Activated naive CD4-positive, alpha-beta T cell treated with anti-CD3 and anti-CD28 coated beads, Interleukin-2, amount 50 U/mL, for 16 hours (primary cell): ENCODE results near the gene F13B.
"Not testable (repeated sequence)": the region's sequence is repeated elsewhere in the genome, so short reads cannot be mapped to it uniquely, and the experiment has no call there.

Source experiments
- DNase-seq: peaks from one replicate; pipeline ENCODE4 v3.0.0-alpha.2; 2020

Gene F13B

DNA sequence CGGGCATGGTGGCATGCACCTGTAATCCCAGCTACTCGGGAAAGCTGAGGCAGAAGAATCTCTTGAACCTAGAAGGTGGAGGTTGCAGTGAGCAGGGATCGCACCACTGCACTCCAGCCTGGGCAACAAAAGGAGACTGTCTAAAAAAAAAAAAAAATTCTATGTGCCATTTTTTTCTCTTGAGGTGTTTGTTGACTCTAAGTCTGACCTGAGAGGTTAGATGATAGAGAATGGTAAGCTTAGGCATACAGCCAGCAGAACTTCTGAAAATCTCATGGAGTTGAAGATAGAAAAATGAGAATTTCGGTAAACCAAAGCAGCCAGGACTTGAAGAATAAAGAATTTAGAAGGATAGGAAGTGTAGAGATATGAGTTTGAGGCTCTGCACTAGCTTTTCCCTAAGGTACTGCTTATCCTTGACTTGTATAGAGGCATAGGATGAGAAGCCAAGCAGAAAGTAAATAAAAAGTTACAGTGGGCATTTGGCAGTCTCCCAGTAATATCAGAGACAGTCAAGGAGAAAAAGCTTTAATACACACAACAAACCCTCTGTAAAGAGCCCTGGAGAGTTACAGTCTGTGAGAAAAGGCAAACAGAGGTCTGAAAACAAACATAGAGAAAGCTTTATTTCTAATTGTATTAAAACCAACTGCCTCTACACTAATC lies 24.3 kb downstream of the F13B start:
- DNase-seq: no peak

DNA sequence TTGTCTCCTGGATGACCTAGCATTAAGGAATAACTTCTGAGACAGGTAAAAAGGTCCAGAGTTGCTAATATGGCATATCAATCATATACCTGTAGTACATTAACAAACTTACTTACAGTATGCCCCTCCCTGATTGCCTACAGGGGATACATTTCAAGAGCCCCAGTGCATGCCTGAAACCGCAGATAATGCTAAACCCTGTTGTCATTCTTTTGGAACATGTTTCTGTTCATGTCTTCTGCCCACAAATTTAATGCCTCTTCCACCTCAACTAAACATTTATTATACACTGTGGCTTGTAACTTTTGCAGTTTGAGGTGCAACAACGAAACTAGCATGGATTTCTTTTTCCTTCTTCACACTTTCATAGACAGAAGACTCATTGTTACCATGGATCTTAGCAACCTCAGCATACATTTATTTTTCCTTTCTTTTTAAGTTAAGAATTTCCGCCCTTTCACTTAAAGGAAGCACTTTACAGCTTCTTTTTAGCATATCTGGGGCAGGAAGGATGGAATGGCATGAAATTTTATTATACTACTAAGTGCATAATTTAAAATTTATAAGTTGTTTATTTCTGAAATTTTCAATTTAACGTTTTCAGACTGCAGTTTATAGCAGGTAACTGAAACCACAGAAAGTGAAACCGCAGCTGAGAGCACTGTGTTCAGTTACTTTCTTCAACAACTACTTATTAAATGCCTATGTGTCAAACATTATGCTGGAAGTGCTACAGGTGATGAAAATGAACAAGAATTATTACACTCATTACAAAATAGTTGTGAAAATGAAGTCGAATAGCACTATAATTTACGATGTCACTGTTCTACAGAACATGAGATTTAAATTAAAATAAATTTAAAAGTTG lies 25.3 kb downstream of the F13B start:
- no peak for DNase-seq

DNA sequence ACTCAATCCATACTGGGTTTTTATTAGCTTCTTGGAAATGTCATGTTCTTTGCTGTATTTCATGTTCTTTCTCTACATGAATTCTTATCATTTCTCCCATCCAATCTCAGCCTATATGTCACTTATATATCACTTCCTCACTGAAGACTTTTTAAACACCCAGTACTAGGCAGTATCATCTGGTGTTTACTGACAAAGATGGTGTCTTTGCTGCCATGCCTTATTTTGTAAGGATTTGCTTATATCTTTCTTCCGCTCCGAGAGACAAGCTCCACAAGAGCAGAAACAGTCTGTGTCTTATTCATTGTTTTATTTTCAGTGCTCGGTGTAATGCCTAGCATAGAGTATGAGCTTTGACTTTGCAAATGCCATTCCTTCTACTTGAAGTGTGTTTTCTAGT lies 30.2 kb downstream of the F13B start:
- DNase-seq: no peak

- not testable (repeated sequence) for DNase-seq
Measured at GRCh38 chr1:197034631-197035339, 32.3 kb downstream of the F13B start.

DNA sequence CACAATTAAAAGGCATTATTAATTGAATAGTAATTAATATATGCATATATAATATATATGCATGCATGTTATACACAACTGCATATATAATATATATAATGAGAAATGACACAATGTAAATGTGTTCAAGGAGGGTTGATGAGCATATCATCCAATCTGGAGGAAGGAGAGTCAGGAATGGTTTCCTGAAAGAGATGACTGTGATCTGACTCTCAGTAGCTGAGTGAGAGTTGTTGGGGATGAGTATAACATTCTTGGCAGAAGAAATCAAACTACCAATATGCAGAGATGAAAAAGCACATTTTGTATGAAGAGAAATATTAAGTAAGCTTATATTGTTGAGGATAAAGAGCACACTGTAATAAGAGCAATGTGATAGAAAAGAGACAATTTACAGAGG lies 37.3 kb downstream of the F13B start:
- DNase-seq: no peak

DNA sequence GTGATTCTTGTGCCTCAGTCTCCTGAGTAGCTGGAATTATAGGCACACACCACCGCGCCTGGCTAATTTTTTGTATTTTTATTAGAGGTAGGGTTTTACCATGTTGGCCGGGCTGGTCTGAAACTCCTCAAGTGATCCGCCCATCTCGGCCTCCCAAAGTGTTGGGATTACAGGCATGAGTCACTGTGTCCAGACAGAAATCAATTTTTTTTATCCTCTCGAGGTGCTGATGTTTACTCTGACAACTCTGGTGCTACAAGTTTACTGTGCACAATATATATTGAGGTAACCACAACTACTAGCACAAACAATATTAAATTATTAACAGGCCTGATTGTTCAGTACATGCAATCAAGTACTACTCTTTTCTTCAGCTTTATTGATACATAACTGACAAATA lies 39.7 kb downstream of the F13B start:
- no peak for DNase-seq

DNA sequence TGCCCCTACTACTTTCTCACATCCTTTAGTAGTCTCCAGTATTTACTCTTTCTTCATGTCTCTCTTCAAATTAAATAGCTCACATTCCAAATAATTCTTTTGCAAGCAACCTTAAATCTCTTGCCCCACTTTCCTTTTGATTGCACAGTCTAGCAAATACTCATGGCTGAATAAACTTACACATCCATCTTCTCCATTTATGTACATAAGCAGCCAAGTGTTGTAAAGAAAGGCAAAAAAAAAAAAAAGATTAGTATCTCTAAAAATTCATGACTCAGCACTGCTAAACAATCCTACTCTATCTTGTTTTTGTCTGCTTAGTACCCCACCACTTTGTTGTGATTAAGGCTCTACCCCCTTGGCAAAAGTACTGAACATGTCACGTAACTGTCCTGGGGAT lies 42.6 kb downstream of the F13B start:
- no peak for DNase-seq

DNA sequence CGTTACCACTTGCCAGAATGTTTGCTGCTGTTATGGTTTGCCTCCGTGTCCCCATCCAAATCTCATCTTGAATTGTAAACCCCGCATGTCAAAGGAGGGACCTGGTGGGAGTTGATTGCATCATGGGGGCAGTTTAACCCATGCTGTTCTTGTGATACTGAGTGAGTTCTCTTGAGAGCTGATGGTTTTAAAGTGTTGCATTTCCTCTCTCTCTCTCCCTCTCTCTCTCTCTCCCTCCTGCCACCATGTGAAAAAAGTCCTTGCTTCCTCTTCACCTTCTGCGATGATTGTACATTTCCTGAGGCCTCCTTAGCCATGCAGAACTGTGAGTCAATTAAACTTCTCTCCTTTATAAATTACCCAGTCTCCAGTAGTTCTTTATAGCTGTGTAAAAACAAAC lies 45.3 kb downstream of the F13B start:
- no peak for DNase-seq

DNA sequence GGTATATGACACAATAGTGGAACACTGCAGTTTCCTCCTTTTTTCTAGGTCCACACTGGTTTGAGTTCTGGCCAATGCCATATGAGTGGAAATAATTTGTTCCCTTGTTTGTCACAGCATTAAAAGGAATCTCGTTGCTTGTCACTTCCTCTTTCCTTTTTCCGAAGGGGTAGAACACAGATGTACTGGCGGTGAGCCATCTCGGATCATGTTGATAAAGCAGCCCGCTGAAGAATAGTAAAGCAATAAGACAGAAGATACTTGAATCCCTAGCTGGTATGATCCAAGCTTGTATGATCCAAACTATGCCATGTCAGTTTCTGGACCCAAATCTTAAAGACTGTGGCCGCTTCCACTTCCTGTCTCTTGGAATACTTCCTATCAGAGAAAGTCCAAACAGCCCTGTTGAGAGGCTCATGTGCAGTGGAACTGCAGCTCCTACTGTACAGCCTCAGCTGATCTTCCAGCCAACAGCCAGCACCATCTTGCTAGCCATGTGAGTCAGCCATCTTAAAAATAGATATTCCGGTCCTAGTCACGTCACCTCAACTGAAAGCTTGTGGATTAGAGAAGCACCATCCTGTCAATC lies 49.4 kb downstream of the F13B start:
- no peak for DNase-seq

DNA sequence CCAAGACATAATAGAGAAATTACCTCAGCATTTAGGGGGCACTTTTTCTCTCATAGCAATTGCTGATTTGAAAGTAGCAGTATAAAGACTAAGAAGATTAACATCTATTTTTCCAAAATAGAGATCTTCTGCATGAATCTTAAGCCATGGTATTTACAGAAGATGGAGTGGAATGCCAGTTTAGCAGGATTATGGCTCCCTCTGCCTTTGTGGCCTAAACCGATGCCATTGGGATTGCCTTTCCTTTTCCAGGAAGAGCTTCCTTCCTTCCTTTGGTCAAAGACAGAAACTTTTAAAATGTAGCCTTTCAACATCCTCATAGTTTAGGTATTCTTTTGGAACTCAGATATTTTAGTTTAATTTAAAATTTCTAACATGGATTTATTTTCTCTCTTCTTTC lies 50.3 kb downstream of the F13B start:
- DNase-seq: no peak

- no peak for DNase-seq
Measured at GRCh38 chr1:197013234-197013633, 53.8 kb downstream of the F13B start.

DNA sequence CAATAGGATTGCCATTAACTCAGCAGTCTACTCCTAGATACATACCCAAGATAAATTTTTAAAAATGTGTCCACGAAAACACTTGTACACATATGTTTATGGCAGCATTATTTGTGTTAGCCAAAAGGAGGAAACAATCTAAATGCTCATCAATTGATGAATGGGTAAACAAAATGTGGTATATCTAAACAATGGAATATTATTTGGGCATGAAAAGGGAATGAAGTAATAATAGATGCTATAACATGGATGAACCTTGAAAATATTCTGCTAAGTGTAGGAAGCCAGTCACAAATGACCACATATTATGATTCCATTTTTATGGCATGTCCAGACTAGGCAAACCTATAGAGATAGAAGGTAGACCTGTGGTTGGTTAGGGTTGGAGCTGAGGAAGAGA lies 55.4 kb downstream of the F13B start:
- no peak for DNase-seq

- no peak for DNase-seq
Measured at GRCh38 chr1:197008861-197009260, 58.2 kb downstream of the F13B start.

- DNase-seq: no peak
Measured at GRCh38 chr1:197003132-197003531, 63.9 kb downstream of the F13B start.

DNA sequence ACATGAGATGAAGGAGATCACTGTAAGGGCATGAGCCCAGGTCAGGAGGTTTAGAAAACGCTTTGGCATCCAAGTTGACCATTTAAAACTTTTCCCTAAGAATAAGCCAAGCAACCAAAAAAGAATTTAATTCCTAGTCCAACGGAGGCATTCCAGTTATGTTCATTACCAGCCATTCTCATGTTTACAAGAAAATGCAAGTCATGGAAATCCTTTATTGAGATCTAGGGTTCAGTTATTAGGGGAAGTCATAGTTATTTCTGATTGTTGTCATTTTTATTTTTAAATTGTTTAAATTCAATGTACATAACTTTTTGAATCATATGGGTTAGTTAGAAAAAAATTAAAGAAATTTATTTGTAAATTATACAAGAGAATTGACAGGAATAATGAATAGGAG lies 65.2 kb downstream of the F13B start:
- DNase-seq: no peak

- DNase-seq: no peak
Measured at GRCh38 chr1:196997423-196997822, 69.6 kb downstream of the F13B start.

GRCh38 chr1:196993916-196994315 lies 73.1 kb downstream of the F13B start:
- DNase-seq: no peak

- DNase-seq: not testable (repeated sequence)
Measured at GRCh38 chr1:196991919-196992651, 75.0 kb downstream of the F13B start.
